ENCODE measurements around the gene HMGB3.

DNA sequence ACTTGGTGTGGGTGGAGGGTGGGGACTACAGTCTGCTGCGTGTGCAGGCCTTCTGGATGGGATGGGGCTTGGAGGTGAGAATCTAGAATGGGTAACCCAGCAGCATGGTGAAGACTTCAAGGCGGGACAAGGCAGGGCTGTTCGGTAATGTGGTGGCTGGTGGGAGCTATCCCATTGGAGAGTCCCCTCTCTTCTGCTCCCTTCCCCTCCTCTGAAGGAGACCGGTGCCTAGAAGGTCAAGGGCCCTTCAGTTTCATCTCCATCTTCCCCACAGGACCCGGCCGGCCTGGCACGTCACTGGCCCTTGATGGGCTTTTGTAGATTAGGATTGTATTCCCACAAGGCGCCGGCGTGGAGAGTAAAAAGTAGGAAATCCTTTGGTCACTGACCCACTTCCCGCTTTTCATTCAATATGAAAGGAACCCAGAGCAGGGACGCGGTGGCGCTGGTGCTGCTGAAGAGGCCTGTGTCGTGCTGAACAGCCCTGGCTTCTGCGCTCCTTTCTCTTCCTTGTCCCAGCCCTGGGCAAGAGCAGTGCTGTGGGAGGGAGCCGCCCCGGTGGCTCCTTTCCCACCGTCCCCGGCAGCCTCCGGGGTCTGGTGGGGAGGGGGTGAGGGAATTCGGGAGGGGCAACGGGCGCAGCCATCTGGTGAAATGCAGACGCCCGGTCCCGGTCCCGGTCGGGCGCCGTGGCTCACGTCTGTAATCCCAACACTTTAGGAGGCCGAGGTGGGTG, 7.3 kb upstream of the HMGB3 start:
- no peak for TF ChIP-seq CTCF (IDR thresholded peaks at IDR 0.05; ENCODE audit: insufficient read depth, low read length, poor library complexity, severe bottlenecking)
- no peak for TF ChIP-seq EZH2phosphoT487 (conservative IDR thresholded peaks at IDR 0.05; ENCODE audit: low read length)
